ENCODE measurements around the gene PEX13.

Gene PEX13

GRCh38 chr2:61100801-61101200, 83.3 kb downstream of the PEX13 start:
- H3K27ac ChIP-seq (ENCODE audit: low read depth, low read length), result no peak overlapping the region
- no peaks in the 10 kb centered on the region for H3K4me1 ChIP-seq (ENCODE audit: control insufficient read depth, insufficient read depth, low read length)
- H3K27me3 ChIP-seq (ENCODE audit: control insufficient read depth, insufficient read depth, low read length), result no peaks in the 10 kb centered on the region
- H3K4me3 ChIP-seq (ENCODE audit: low read length), result no peak overlapping the region
- H3K9ac ChIP-seq (ENCODE audit: low read length), result no peak overlapping the region
- no peaks in the 10 kb centered on the region for H3K36me3 ChIP-seq (ENCODE audit: control insufficient read depth, insufficient read depth, low read length)

Data from rectal smooth muscle tissue (tissue), 1 donor.